ENCODE results near the gene CSMD2. TPM values are rescaled to one million over a fixed set of nuclear protein-coding genes. Genes with fewer than 3 reads are reported as not detected.

The CSMD2 gene
- polyA plus RNA-seq, 4 donors = under 0.01 to 0.54 (median 0.09) TPM

DNA sequence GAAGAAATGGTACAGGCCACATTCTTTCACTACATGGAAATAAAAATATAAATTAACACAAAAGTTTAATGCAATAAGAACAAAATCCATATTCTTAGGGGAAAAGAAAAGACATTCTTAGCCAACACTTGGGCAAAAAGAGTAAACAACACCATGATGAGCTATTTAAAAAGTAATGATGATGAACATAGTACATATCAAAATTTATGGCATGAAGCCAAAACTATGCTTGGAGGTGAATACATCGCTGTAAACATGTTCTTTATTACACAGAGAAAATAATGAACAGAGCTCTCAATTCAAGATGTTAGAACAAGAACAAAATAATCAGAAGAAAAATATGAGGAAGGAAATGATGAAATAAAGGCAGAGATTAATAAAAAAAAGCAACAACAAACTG, 534.3 kb downstream of the CSMD2 start:
- no peaks in the 10 kb centered on the region for H3K9me3 ChIP-seq (ENCODE audit: control insufficient read depth in 2 of 2, insufficient read depth in 1 of 2, low read depth in 1 of 2, low read length in 1 of 2)
- H3K27me3 ChIP-seq (ENCODE audit: control insufficient read depth in 3 of 3, insufficient read depth in 3 of 3, low read length in 3 of 3) = peaks cover 0 to 5% (median 0%) of the 10 kb centered on the region in 3 donors
- no peak for DNase-seq
- FAIRE-seq = no peak
- H3K4me1 ChIP-seq (ENCODE audit: control insufficient read depth in 3 of 3, insufficient read depth in 2 of 3, low read depth in 1 of 3, low read length in 2 of 3) = no peaks in the 10 kb centered on the region
- no peak overlapping the region for H3K4me3 ChIP-seq (ENCODE audit: low read depth in 1 of 3, low read length in 3 of 3)
- H3K36me3 ChIP-seq (ENCODE audit: control insufficient read depth in 3 of 3, insufficient read depth in 2 of 3, low read depth in 1 of 3, low read length in 3 of 3) = no peaks in the 10 kb centered on the region
- WGBS, 3 donors = 57 to 73% (median 67%) methylated on average over 1 of the region's 1 CpG
- H3K27ac ChIP-seq (ENCODE audit: low read depth in 1 of 3, low read length in 2 of 3) = no peak overlapping the region

DNA sequence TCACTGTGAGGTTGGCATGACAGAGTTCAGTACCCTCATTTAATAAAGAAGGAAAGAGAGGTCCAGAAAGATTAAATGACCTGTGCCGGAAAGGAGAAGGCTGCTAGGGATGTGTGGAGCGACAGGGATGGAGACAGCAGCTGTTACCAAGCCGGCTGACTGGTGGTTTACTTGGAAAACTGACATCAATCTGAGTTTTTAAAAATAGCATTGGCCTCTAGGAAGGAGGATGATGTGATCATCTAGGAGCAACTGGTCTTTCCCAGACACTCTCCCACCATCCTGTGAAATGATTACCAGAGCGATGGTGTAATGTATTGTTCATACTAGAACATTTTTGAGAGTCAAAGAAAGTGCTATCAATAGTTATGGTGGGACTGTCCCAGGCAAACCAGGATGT, 538.2 kb downstream of the CSMD2 start:
- H3K36me3 ChIP-seq (ENCODE audit: control insufficient read depth in 3 of 3, insufficient read depth in 2 of 3, low read depth in 1 of 3, low read length in 3 of 3) = no peaks in the 10 kb centered on the region
- WGBS, 3 donors = 76 to 84% (median 81%) methylated on average over 4 of the region's 4 CpGs
- H3K4me3 ChIP-seq (ENCODE audit: low read depth in 1 of 3, low read length in 3 of 3) = no peak overlapping the region
- H3K27ac ChIP-seq (ENCODE audit: low read depth in 1 of 3, low read length in 2 of 3) = no peak overlapping the region
- no peak for FAIRE-seq
- no peak for DNase-seq
- H3K9me3 ChIP-seq (ENCODE audit: control insufficient read depth in 2 of 2, insufficient read depth in 1 of 2, low read depth in 1 of 2, low read length in 1 of 2) = no peaks in the 10 kb centered on the region
- H3K27me3 ChIP-seq (ENCODE audit: control insufficient read depth in 3 of 3, insufficient read depth in 3 of 3, low read length in 3 of 3) = no peaks in the 10 kb centered on the region
- H3K4me1 ChIP-seq (ENCODE audit: control insufficient read depth in 3 of 3, insufficient read depth in 2 of 3, low read depth in 1 of 3, low read length in 2 of 3) = no peaks in the 10 kb centered on the region

DNA sequence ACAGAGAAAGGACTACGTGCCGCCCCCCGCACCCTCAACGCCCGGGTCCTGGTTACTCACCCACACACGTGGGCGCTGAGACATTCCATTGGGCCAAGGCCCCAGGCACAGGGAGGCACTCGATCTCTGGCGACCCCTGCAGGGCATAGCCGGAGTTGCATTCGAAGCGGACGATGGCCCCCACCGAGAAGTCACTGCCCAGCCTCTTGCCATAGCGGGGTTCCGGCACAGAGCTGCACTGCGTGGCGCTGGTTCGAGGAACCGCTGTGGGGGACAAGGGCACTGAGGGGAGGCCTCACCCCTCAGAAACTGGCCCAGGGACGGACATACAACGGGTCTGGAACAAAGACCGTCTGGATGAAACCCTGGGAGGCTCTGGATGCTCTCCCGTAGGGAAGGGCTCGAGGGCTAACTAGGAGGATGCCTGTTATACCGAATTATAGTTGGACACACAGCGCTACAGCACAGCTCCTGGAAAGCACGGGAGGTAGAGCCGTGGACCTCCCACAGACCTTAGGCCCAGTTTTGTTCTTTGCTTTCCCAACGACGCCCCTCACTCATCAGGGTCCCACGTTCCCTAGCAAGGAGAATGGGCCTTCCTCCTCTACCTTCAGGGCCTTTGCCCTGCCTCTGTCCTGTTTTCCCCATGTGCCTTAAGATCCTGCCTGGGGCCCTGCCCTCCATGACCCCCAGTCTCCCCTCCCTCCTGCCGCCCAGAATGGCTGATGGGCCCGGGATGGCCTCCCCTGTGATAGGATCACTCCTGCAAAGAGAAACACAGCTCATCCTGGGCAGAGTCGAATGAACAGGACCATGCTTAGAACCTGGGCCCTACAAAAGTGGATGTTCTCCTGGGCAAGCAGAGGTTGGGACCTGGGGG, 539.8 kb downstream of the CSMD2 start:
- Histone ChIP-seq H3K4me1 (ENCODE audit: control insufficient read depth in 3 of 3, insufficient read depth in 2 of 3, low read depth in 1 of 3, low read length in 2 of 3) (no peaks in the 10 kb centered on the region), H3K27ac (ENCODE audit: low read depth in 1 of 3, low read length in 2 of 3) (no peak overlapping the region), H3K9me3 (ENCODE audit: control insufficient read depth in 2 of 2, insufficient read depth in 1 of 2, low read depth in 1 of 2, low read length in 1 of 2) (no peaks in the 10 kb centered on the region), H3K36me3 (ENCODE audit: control insufficient read depth in 3 of 3, insufficient read depth in 2 of 3, low read depth in 1 of 3, low read length in 3 of 3) (no peaks in the 10 kb centered on the region), H3K4me3 (ENCODE audit: low read depth in 1 of 3, low read length in 3 of 3) (no peak overlapping the region), H3K27me3 (ENCODE audit: control insufficient read depth in 3 of 3, insufficient read depth in 3 of 3, low read length in 3 of 3) (no peaks in the 10 kb centered on the region)
- 89 to 91% (median 90%) methylated on average over 34 to 35 of the region's 35 CpGs for WGBS, 3 donors
- no peak for FAIRE-seq
- no peak for DNase-seq

DNA sequence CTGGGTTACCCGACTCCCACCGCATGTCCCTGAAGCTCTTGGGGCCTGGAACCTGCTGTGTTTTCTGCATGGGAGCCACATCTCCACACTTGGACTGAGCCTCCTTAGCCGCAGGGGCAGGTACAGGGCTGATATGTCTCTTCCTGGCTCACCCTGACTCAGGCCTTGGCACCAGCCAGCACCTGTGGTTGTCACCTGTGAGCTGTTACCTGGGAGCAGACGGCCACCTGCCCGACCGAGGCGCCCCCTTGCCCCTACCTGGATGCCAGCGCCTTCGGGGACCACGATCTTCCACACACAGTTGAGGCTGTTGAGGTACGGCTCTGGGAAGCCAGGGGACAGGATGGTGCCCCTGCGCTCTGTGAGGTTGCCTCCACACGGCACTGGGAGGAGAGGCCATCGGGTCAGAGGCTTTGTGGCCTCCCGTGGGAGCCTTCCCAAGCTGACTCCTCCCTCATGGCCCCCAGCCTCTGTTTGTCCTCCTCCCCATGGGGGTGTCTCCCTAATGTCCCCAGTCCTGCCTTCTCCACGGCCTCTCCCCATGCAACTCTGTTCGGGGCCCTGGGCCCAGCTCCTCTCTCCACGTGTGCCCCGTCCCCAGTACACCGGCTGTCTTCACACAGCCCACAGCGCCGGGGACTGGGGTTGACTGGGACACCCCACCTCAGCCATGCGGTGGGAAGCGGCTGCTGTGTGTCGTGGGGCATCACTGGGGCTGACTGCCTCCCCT, 540.6 kb downstream of the CSMD2 start:
- Histone ChIP-seq H3K4me1 (ENCODE audit: control insufficient read depth in 3 of 3, insufficient read depth in 2 of 3, low read depth in 1 of 3, low read length in 2 of 3) (no peaks in the 10 kb centered on the region), H3K9me3 (ENCODE audit: control insufficient read depth in 2 of 2, insufficient read depth in 1 of 2, low read depth in 1 of 2, low read length in 1 of 2) (no peaks in the 10 kb centered on the region), H3K27ac (ENCODE audit: low read depth in 1 of 3, low read length in 2 of 3) (no peak overlapping the region), H3K27me3 (ENCODE audit: control insufficient read depth in 3 of 3, insufficient read depth in 3 of 3, low read length in 3 of 3) (no peaks in the 10 kb centered on the region), H3K36me3 (ENCODE audit: control insufficient read depth in 3 of 3, insufficient read depth in 2 of 3, low read depth in 1 of 3, low read length in 3 of 3) (no peaks in the 10 kb centered on the region), H3K4me3 (ENCODE audit: low read depth in 1 of 3, low read length in 3 of 3) (no peak overlapping the region)
- 88 to 93% (median 90%) methylated on average over 24 to 25 of the region's 25 CpGs for WGBS, 3 donors
- no peak for DNase-seq
- no peak for FAIRE-seq

DNA sequence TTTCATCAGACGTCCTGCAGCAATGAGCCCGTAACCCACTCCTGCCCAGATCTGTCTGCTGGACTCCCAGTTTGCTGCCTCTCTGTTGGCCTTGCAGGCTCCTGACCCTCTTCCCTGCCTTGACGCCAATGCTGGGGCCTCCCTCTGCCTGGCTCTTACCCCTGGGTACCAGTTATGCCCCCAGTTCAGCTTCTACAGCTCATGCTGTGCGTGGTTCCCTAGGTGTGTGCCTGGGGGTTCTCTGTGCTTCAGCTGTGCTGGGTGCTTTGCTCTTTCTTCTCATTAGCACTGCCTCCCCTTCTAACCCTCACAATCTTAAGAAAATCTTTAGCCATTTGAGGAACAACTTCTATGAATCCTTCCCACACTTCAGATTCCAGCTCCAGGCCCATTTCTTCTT, 541.2 kb downstream of the CSMD2 start:
- 78 to 84% (median 81%) methylated on average over 4 of the region's 4 CpGs for WGBS, 3 donors
- no peak overlapping the region for H3K4me3 ChIP-seq (ENCODE audit: low read depth in 1 of 3, low read length in 3 of 3)
- H3K9me3 ChIP-seq (ENCODE audit: control insufficient read depth in 2 of 2, insufficient read depth in 1 of 2, low read depth in 1 of 2, low read length in 1 of 2) = no peaks in the 10 kb centered on the region
- no peaks in the 10 kb centered on the region for H3K27me3 ChIP-seq (ENCODE audit: control insufficient read depth in 3 of 3, insufficient read depth in 3 of 3, low read length in 3 of 3)
- no peaks in the 10 kb centered on the region for H3K4me1 ChIP-seq (ENCODE audit: control insufficient read depth in 3 of 3, insufficient read depth in 2 of 3, low read depth in 1 of 3, low read length in 2 of 3)
- FAIRE-seq (no peak), DNase-seq (no peak)
- no peak overlapping the region for H3K27ac ChIP-seq (ENCODE audit: low read depth in 1 of 3, low read length in 2 of 3)
- H3K36me3 ChIP-seq (ENCODE audit: control insufficient read depth in 3 of 3, insufficient read depth in 2 of 3, low read depth in 1 of 3, low read length in 3 of 3) = no peaks in the 10 kb centered on the region

DNA sequence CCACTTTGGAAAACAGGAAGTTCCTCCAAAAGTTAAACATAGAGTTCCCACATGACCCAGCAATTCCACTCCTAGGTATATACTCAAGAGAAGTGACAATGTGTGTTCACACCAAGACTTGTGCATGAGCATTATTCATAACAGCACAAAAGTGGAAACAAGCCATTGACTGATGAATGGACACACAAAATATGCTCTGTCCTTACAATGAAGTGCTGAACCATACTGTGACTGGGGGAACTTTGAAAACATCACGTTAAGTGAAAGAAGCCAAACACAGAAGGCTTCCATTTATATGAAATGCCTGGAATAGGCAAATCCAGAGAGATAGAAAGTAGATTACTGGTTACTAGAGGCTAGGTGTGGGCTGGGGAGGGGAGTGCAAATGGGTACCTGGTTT, 542.3 kb downstream of the CSMD2 start:
- H3K27me3 ChIP-seq (ENCODE audit: control insufficient read depth in 3 of 3, insufficient read depth in 3 of 3, low read length in 3 of 3) = no peaks in the 10 kb centered on the region
- FAIRE-seq (no peak), DNase-seq (no peak)
- H3K36me3 ChIP-seq (ENCODE audit: control insufficient read depth in 3 of 3, insufficient read depth in 2 of 3, low read depth in 1 of 3, low read length in 3 of 3) = no peaks in the 10 kb centered on the region
- no peak overlapping the region for H3K4me3 ChIP-seq (ENCODE audit: low read depth in 1 of 3, low read length in 3 of 3)
- 72 to 88% (median 82%) methylated on average over 1 of the region's 1 CpG for WGBS, 3 donors
- H3K27ac ChIP-seq (ENCODE audit: low read depth in 1 of 3, low read length in 2 of 3) = no peak overlapping the region
- H3K9me3 ChIP-seq (ENCODE audit: control insufficient read depth in 2 of 2, insufficient read depth in 1 of 2, low read depth in 1 of 2, low read length in 1 of 2) = no peaks in the 10 kb centered on the region
- H3K4me1 ChIP-seq (ENCODE audit: control insufficient read depth in 3 of 3, insufficient read depth in 2 of 3, low read depth in 1 of 3, low read length in 2 of 3) = no peaks in the 10 kb centered on the region

DNA sequence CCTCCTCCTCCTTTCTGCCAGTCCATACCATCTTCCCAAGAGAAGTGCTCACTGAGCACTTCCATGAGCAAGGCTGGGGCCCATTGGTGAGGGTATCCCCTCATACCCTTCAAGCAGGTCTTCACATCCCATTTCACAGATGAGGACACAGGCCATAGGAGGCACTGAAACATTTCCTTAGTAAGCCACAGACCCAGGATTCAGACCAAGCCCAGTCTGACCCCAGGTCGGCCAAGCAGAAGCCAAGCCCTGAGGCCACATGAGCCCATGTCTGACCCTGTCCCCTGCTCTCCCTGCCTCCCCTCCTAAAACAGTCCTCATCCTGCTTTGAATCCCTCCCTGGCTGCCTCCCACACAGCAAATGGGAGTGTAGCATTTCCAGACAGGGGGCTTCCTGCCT, 546.4 kb downstream of the CSMD2 start:
- FAIRE-seq (no peak), DNase-seq (no peak)
- H3K4me3 ChIP-seq (ENCODE audit: low read depth in 1 of 3, low read length in 3 of 3) = no peak overlapping the region
- 77 to 91% (median 80%) methylated on average over 1 of the region's 1 CpG for WGBS, 3 donors
- no peaks in the 10 kb centered on the region for H3K36me3 ChIP-seq (ENCODE audit: control insufficient read depth in 3 of 3, insufficient read depth in 2 of 3, low read depth in 1 of 3, low read length in 3 of 3)
- H3K27me3 ChIP-seq (ENCODE audit: control insufficient read depth in 3 of 3, insufficient read depth in 3 of 3, low read length in 3 of 3) = no peaks in the 10 kb centered on the region
- no peaks in the 10 kb centered on the region for H3K9me3 ChIP-seq (ENCODE audit: control insufficient read depth in 2 of 2, insufficient read depth in 1 of 2, low read depth in 1 of 2, low read length in 1 of 2)
- H3K27ac ChIP-seq (ENCODE audit: low read depth in 1 of 3, low read length in 2 of 3) = no peak overlapping the region
- H3K4me1 ChIP-seq (ENCODE audit: control insufficient read depth in 3 of 3, insufficient read depth in 2 of 3, low read depth in 1 of 3, low read length in 2 of 3) = no peaks in the 10 kb centered on the region

DNA sequence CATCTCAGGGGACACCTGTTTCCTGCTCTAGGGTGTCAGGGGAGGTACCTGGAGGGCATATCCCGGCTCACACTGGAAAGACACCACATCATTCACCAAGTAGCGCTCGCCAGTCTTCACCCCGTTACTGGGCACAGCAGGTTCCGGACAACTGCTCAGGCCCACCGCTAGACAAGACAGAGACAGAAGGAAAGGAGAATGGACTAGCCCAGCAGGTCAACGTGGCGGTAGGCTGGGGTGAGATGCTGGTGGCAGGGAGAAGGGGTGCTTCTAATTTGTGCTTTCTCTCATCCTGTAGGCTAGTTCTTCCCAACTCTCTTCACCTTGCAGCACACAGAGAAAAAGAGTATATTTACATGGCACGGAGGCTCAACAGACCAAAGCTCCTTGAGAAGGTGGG, 547.6 kb downstream of the CSMD2 start:
- WGBS, 3 donors = 86 to 89% (median 89%) methylated on average over 9 of the region's 9 CpGs
- no peaks in the 10 kb centered on the region for H3K4me1 ChIP-seq (ENCODE audit: control insufficient read depth in 3 of 3, insufficient read depth in 2 of 3, low read depth in 1 of 3, low read length in 2 of 3)
- FAIRE-seq (no peak), DNase-seq (no peak)
- H3K36me3 ChIP-seq (ENCODE audit: control insufficient read depth in 3 of 3, insufficient read depth in 2 of 3, low read depth in 1 of 3, low read length in 3 of 3) = no peaks in the 10 kb centered on the region
- H3K27ac ChIP-seq (ENCODE audit: low read depth in 1 of 3, low read length in 2 of 3) = no peak overlapping the region
- no peak overlapping the region for H3K4me3 ChIP-seq (ENCODE audit: low read depth in 1 of 3, low read length in 3 of 3)
- H3K9me3 ChIP-seq (ENCODE audit: control insufficient read depth in 2 of 2, insufficient read depth in 1 of 2, low read depth in 1 of 2, low read length in 1 of 2) = no peaks in the 10 kb centered on the region
- H3K27me3 ChIP-seq (ENCODE audit: control insufficient read depth in 3 of 3, insufficient read depth in 3 of 3, low read length in 3 of 3) = peaks cover 0 to 3% (median 0%) of the 10 kb centered on the region in 3 donors
